Endothelial cell of umbilical vein (primary cell): Measurements from ENCODE around the gene NCKAP5.

ENCODE experiments used
- CTCF ChIP-seq, 2 donors: IDR thresholded peaks; 1 replicate in 1 of 2; 2 replicates in 1 of 2; pipeline ENCODE4 v1.5.1; 2011; ENCODE audit warnings: low read length in 2 of 2, mild to moderate bottlenecking in 2 of 2, moderate library complexity in 2 of 2, control low read depth in 1 of 2, inconsistent platforms in 1 of 2, low read depth in 1 of 2; ENCODE audit not compliant: insufficient read depth in 1 of 2; ENCODE audit errors: extremely low read depth in 1 of 2
- EZH2 ChIP-seq: IDR thresholded peaks from 2 replicates; pipeline ENCODE4 v1.6.1; 2012; ENCODE audit warnings: borderline replicate concordance, low read depth, mild to moderate bottlenecking, moderate library complexity, low read length, inconsistent platforms; ENCODE audit not compliant: severe bottlenecking
- FOS ChIP-seq: IDR thresholded peaks from 2 replicates; pipeline ENCODE4 v1.6.1; 2011; ENCODE audit warnings: mild to moderate bottlenecking, low read length, moderate library complexity, borderline replicate concordance; ENCODE audit not compliant: insufficient read depth
- MYC ChIP-seq: IDR thresholded peaks from one replicate; pipeline ENCODE4 v1.6.1; 2011; ENCODE audit warnings: mild to moderate bottlenecking, low read depth, low read length
- POLR2A ChIP-seq: IDR thresholded peaks from 2 replicates; pipeline ENCODE4 v1.6.1; 2012; ENCODE audit warnings: low read depth, mild to moderate bottlenecking, control low read depth, low read length
- POLR2AphosphoS5 ChIP-seq: IDR thresholded peaks from 2 replicates; pipeline ENCODE4 v1.6.1; 2012; ENCODE audit warnings: low read depth, mild to moderate bottlenecking, control low read depth, low read length, moderate library complexity; ENCODE audit not compliant: insufficient read depth

GRCh38 chr2:133591164-133591563 lies 22.9 kb upstream of the NCKAP5 start:
- TF ChIP-seq POLR2AphosphoS5 = no peak
- no peak for TF ChIP-seq POLR2A
- no peak for TF ChIP-seq FOS
- no peak for TF ChIP-seq CTCF (IDR thresholded peaks at IDR 0.05; ENCODE audit: extremely low read depth in 1 of 2, insufficient read depth in 1 of 2, low read depth in 1 of 2, low read length in 2 of 2)
- TF ChIP-seq EZH2 = no peak
- no peak for TF ChIP-seq MYC
